Measurements from ENCODE around the gene IL1RL2. TPM values are rescaled to one million over a fixed set of nuclear protein-coding genes. Genes with fewer than 3 reads are reported as not detected.

Gene IL1RL2
- polyA plus RNA-seq: under 1 TPM; 0.10 to 0.91 (median 0.67) TPM

GRCh38 chr2:102186791-102187495, at the start of gene IL1RL2:
IL1RL2 (plus strand) TSS chr2:102187023; CDS start chr2:102187868, 845 bp downstream.
- 47 to 79% (median 53%) methylated on average over 32 to 36 of the region's 36 CpGs for WGBS, 3 donors
- no peak within 1 kb of the TSS for H3K27ac ChIP-seq (ENCODE audit: low read depth, low read length)

- WGBS, 3 donors: 96 to 98% (median 96%) methylated on average over 2 of the region's 2 CpGs
- H3K27ac ChIP-seq (ENCODE audit: low read depth, low read length): no peak overlapping the region
These were observed 49.7 kb upstream of the IL1RL2 start for GRCh38 chr2:102137138-102137537.

- 59 to 84% (median 62%) methylated on average over 4 of the region's 4 CpGs for WGBS, 3 donors
- no peak overlapping the region for H3K27ac ChIP-seq (ENCODE audit: low read depth, low read length)
These were observed 48.5 kb upstream of the IL1RL2 start for GRCh38 chr2:102138331-102138730.

- 52 to 80% (median 63%) methylated on average over 1 of the region's 1 CpG for WGBS, 3 donors
- no peak overlapping the region for H3K27ac ChIP-seq (ENCODE audit: low read depth, low read length)
These were observed 47.0 kb upstream of the IL1RL2 start for GRCh38 chr2:102139851-102140250.

GRCh38 chr2:102140377-102140776, 46.4 kb upstream of the IL1RL2 start:
- 95 to 99% (median 98%) methylated on average over 2 of the region's 2 CpGs for WGBS, 3 donors
- no peak overlapping the region for H3K27ac ChIP-seq (ENCODE audit: low read depth, low read length)

- 36 to 58% (median 38%) methylated on average over 15 of the region's 15 CpGs for WGBS, 3 donors
- peak overlapping the region; percentile 46 for H3K27ac ChIP-seq (ENCODE audit: low read depth, low read length)
These were observed 45.5 kb upstream of the IL1RL2 start for GRCh38 chr2:102141011-102141943.

- H3K27ac ChIP-seq (ENCODE audit: low read depth, low read length): peak within 1 kb of the TSS; percentile 94
- 3 to 5% (median 4%) methylated on average over 61 to 65 of the region's 65 CpGs for WGBS, 3 donors
These were observed 44.6 kb upstream of the IL1RL2 start, which contains the start of gene IL1R1 for GRCh38 chr2:102141970-102142828. IL1R1 (plus strand) TSS chr2:102142746; CDS start chr2:102157725, 14,979 bp downstream.

GRCh38 chr2:102142829-102143449, 43.9 kb upstream of the IL1RL2 start:
- 2 to 5% (median 4%) methylated on average over 38 to 42 of the region's 42 CpGs for WGBS, 3 donors
- H3K27ac ChIP-seq (ENCODE audit: low read depth, low read length): peak overlapping the region; percentile 94

- 14 to 43% (median 25%) methylated on average over 8 to 10 of the region's 10 CpGs for WGBS, 3 donors
- peak overlapping the region; percentile 94 for H3K27ac ChIP-seq (ENCODE audit: low read depth, low read length)
These were observed 43.3 kb upstream of the IL1RL2 start for GRCh38 chr2:102143450-102143985.

GRCh38 chr2:102144128-102144527, 42.7 kb upstream of the IL1RL2 start:
- H3K27ac ChIP-seq (ENCODE audit: low read depth, low read length): peak overlapping the region; percentile 3
- WGBS, 3 donors: 23 to 46% (median 24%) methylated on average over 4 of the region's 4 CpGs

GRCh38 chr2:102145107-102145506, 41.7 kb upstream of the IL1RL2 start:
- 74 to 97% (median 95%) methylated on average over 4 of the region's 4 CpGs for WGBS, 3 donors
- H3K27ac ChIP-seq (ENCODE audit: low read depth, low read length): no peak overlapping the region

- WGBS, 3 donors: 95 to 97% (median 96%) methylated on average over 4 of the region's 4 CpGs
- H3K27ac ChIP-seq (ENCODE audit: low read depth, low read length): no peak overlapping the region
These were observed 40.9 kb upstream of the IL1RL2 start for GRCh38 chr2:102145934-102146333.

- WGBS, 3 donors: 48 to 79% (median 59%) methylated on average over 3 of the region's 3 CpGs
These were observed 38.9 kb upstream of the IL1RL2 start for GRCh38 chr2:102147935-102148334.

GRCh38 chr2:102149243-102149642, 37.6 kb upstream of the IL1RL2 start:
- no peak overlapping the region for H3K27ac ChIP-seq (ENCODE audit: low read depth, low read length)
- 63 to 85% (median 80%) methylated on average over 2 of the region's 2 CpGs for WGBS, 3 donors

More at GRCh38 chr2:102147935-102148334, 38.9 kb upstream of the IL1RL2 start:
- no peak overlapping the region for H3K27ac ChIP-seq (ENCODE audit: low read depth, low read length)

GRCh38 chr2:102149644-102150455, 37.0 kb upstream of the IL1RL2 start:
- no peak overlapping the region for H3K27ac ChIP-seq (ENCODE audit: low read depth, low read length)
- WGBS, 3 donors: 71 to 81% (median 79%) methylated on average over 9 of the region's 9 CpGs

- H3K27ac ChIP-seq (ENCODE audit: low read depth, low read length): no peak overlapping the region
- 82 to 96% (median 92%) methylated on average over 6 of the region's 6 CpGs for WGBS, 3 donors
These were observed 32.5 kb upstream of the IL1RL2 start for GRCh38 chr2:102154364-102154763.

All from adipose tissue (tissue), 3 donors.